Smooth muscle cell (in vitro differentiated cells): ENCODE measurements around the gene LFNG. TPM values are rescaled to one million over a fixed set of nuclear protein-coding genes. Genes with fewer than 3 reads are reported as not detected.

Source experiments
- DNase-seq: peaks from one replicate; lab custom pipeline; 2025; ENCODE audit not compliant: unreplicated experiment; lab: John Stamatoyannopoulos, UW
- H2AFZ ChIP-seq: fragments of 200-600 bp; sonication (generic); 2 replicates; pipeline ENCODE4 v1.6.0; 2016; ENCODE audit warnings: antibody characterized with exemption, low read depth, mild to moderate bottlenecking
- H3F3A ChIP-seq: fragments of 200-600 bp; sonication (generic); 2 replicates; pipeline ENCODE4 v1.6.0; 2017; ENCODE audit warnings: antibody characterized with exemption, low read depth
- H3K27ac ChIP-seq: fragments of 200-600 bp; sonication (generic); 2 replicates; pipeline ENCODE4 v1.5.1; 2016; ENCODE audit warnings: low read depth, mild to moderate bottlenecking
- H3K27me3 ChIP-seq: fragments of 200-600 bp; sonication (generic); 2 replicates; pipeline ENCODE4 v1.6.1; 2016; ENCODE audit warnings: low read depth, mild to moderate bottlenecking
- H3K36me3 ChIP-seq: fragments of 200-600 bp; sonication (generic); 2 replicates; pipeline ENCODE4 v1.5.1; 2016; ENCODE audit warnings: low read depth
- H3K4me1 ChIP-seq: fragments of 200-600 bp; sonication (generic); 2 replicates; pipeline ENCODE4 v1.5.1; 2016; ENCODE audit warnings: low read depth
- H3K4me2 ChIP-seq: fragments of 200-600 bp; sonication (generic); 2 replicates; pipeline ENCODE4 v1.6.0; 2016; ENCODE audit warnings: mild to moderate bottlenecking
- H3K4me3 ChIP-seq: fragments of 200-600 bp; sonication (generic); 2 replicates; pipeline ENCODE4 v1.5.1; 2016; ENCODE audit warnings: mild to moderate bottlenecking
- H3K79me2 ChIP-seq: fragments of 200-600 bp; sonication (generic); 2 replicates; pipeline ENCODE4 v1.6.0; 2016; ENCODE audit warnings: low read depth, mild to moderate bottlenecking
- H3K9ac ChIP-seq: fragments of 200-600 bp; sonication (generic); 2 replicates; pipeline ENCODE4 v1.6.0; 2016; ENCODE audit warnings: low read depth
- H3K9me3 ChIP-seq: fragments of 200-600 bp; sonication (generic); replicated peaks from 2 replicates; pipeline ENCODE4 v1.5.1; 2016; ENCODE audit warnings: low read depth
- H4K20me1 ChIP-seq: fragments of 200-600 bp; sonication (generic); 2 replicates; pipeline ENCODE4 v1.6.0; 2016; ENCODE audit warnings: low read depth
- CTCF ChIP-seq: fragments of 200-600 bp; sonication (generic); IDR thresholded peaks from 2 replicates; pipeline ENCODE4 v1.5.1; 2017; ENCODE audit warnings: borderline replicate concordance, mild to moderate bottlenecking, antibody characterized with exemption; ENCODE audit not compliant: insufficient read depth, poor library complexity, severe bottlenecking
- WGBS: methylation state at CpG from one replicate; pipeline ENCODE4 v1.1.7; 2016; ENCODE audit warnings: low lambda C conversion rate; 5-methylcytosine and 5-hydroxymethylcytosine counted together
- polyA plus RNA-seq: library from polyadenylated mRNA; unstranded; fragments of >200 nt; fragmentation: Nextera tagmentation; extraction: Ambion mirVana; gene quantifications from 2 replicates; pipeline ENCODE4 v1.2.1, GENCODE V29; 2016
- total RNA-seq: library from RNA; depleted of rRNA; stranded (reverse); fragments of >200 nt; gene quantifications from 2 replicates; pipeline ENCODE4 v1.2.3, GENCODE V29; 2014

Gene LFNG
- total and polyA plus RNA-seq, 2 experiments from 2014 or later, result 6.0 to 9.8 TPM

GRCh38 chr7:2471396-2471795, 48.2 kb upstream of the LFNG start:
- 60% methylated on average over 16 of the region's 17 CpGs for WGBS
- H4K20me1 ChIP-seq, result no peaks in the 10 kb centered on the region
- no peaks in the 10 kb centered on the region for H3K4me1 ChIP-seq
- H3K4me3 ChIP-seq, result no peak overlapping the region
- H3F3A ChIP-seq, result no peaks in the 10 kb centered on the region
- H3K9me3 ChIP-seq, result no peaks in the 10 kb centered on the region
- H3K9ac ChIP-seq, result no peak overlapping the region
- no peak overlapping the region for H2AFZ ChIP-seq
- no peak for DNase-seq
- no peak overlapping the region for H3K4me2 ChIP-seq
- no peak for TF ChIP-seq CTCF
- no peak overlapping the region for H3K27ac ChIP-seq
- no peaks in the 10 kb centered on the region for H3K36me3 ChIP-seq
- no peaks in the 10 kb centered on the region for H3K27me3 ChIP-seq
- H3K79me2 ChIP-seq, result no peaks in the 10 kb centered on the region

GRCh38 chr7:2472739-2473138, 46.8 kb upstream of the LFNG start:
- DNase-seq, result no peak
- no peak for TF ChIP-seq CTCF
- Histone ChIP-seq H4K20me1 (no peaks in the 10 kb centered on the region), H3K4me1 (peaks cover 11% of the 10 kb centered on the region), H3K27me3 (no peaks in the 10 kb centered on the region), H3F3A (no peaks in the 10 kb centered on the region), H3K9me3 (no peaks in the 10 kb centered on the region), H3K79me2 (no peaks in the 10 kb centered on the region), H2AFZ (no peak overlapping the region), H3K9ac (no peak overlapping the region), H3K4me2 (no peak overlapping the region), H3K36me3 (no peaks in the 10 kb centered on the region), H3K4me3 (no peak overlapping the region), H3K27ac (no peak overlapping the region)
- WGBS, result 93% methylated on average over 6 of the region's 6 CpGs

- no peak for DNase-seq
- Histone ChIP-seq H3K4me1 (peaks cover 11% of the 10 kb centered on the region), H4K20me1 (no peaks in the 10 kb centered on the region), H3F3A (no peaks in the 10 kb centered on the region), H3K27me3 (no peaks in the 10 kb centered on the region), H3K9ac (no peak overlapping the region), H3K4me2 (no peak overlapping the region), H3K36me3 (no peaks in the 10 kb centered on the region), H3K79me2 (no peaks in the 10 kb centered on the region), H3K9me3 (no peaks in the 10 kb centered on the region), H2AFZ (no peak overlapping the region), H3K4me3 (no peak overlapping the region), H3K27ac (no peak overlapping the region)
- WGBS, result 95% methylated on average over 12 of the region's 12 CpGs
- no peak for TF ChIP-seq CTCF
These were observed 45.9 kb upstream of the LFNG start for GRCh38 chr7:2473496-2474180.

GRCh38 chr7:2474224-2474623, 45.4 kb upstream of the LFNG start:
- no peaks in the 10 kb centered on the region for H3K27me3 ChIP-seq
- H3K36me3 ChIP-seq, result no peaks in the 10 kb centered on the region
- H3K9ac ChIP-seq, result no peak overlapping the region
- no peak for TF ChIP-seq CTCF
- no peak overlapping the region for H3K27ac ChIP-seq
- H3K9me3 ChIP-seq, result no peaks in the 10 kb centered on the region
- no peak overlapping the region for H3K4me3 ChIP-seq
- no peaks in the 10 kb centered on the region for H3F3A ChIP-seq
- H3K4me1 ChIP-seq, result peaks cover 11% of the 10 kb centered on the region
- H2AFZ ChIP-seq, result no peak overlapping the region
- DNase-seq, result no peak
- no peaks in the 10 kb centered on the region for H4K20me1 ChIP-seq
- H3K4me2 ChIP-seq, result no peak overlapping the region
- 69% methylated on average over 3 of the region's 15 CpGs for WGBS
- H3K79me2 ChIP-seq, result no peaks in the 10 kb centered on the region
